GM12873 (cell line): ENCODE measurements around the gene NELL1.

Experiments
- TF ChIP-seq, protein P1 (sequence below): IDR thresholded peaks from 2 replicates; pipeline ENCODE4 v1.5.1; 2012; ENCODE audit warnings: low read depth, mild to moderate bottlenecking, moderate library complexity, low read length, control low read depth; ENCODE audit not compliant: insufficient read depth; ENCODE audit errors: missing control alignments

The NELL1 gene

GRCh38 chr11:21465203-21465602 is 795.8 kb downstream of the NELL1 start:
- TF ChIP-seq, protein P1, sequence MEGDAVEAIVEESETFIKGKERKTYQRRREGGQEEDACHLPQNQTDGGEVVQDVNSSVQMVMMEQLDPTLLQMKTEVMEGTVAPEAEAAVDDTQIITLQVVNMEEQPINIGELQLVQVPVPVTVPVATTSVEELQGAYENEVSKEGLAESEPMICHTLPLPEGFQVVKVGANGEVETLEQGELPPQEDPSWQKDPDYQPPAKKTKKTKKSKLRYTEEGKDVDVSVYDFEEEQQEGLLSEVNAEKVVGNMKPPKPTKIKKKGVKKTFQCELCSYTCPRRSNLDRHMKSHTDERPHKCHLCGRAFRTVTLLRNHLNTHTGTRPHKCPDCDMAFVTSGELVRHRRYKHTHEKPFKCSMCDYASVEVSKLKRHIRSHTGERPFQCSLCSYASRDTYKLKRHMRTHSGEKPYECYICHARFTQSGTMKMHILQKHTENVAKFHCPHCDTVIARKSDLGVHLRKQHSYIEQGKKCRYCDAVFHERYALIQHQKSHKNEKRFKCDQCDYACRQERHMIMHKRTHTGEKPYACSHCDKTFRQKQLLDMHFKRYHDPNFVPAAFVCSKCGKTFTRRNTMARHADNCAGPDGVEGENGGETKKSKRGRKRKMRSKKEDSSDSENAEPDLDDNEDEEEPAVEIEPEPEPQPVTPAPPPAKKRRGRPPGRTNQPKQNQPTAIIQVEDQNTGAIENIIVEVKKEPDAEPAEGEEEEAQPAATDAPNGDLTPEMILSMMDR = no peak

DNA sequence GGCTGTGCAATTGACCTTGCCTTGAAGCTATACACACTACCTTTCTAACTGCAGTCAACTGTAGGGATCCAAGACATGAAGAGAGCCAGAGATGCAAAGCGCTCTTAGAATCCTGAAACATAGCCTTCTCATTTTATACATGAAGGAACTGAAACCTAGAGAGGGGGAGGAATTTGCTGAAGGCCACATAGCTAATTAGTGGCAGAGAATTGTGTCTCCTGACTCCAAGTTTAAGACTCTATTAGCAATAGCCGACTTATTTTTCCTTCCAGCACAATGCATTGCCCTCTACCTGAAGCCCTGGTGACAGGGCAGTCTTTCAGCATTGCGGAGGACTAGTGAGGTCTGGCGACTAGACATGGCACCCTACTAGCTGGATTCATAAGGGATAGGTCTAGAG is 796.5 kb downstream of the NELL1 start:
- TF ChIP-seq, protein P1 = no peak

GRCh38 chr11:21470521-21470920 is 801.1 kb downstream of the NELL1 start:
- TF ChIP-seq, protein P1 = no peak

DNA sequence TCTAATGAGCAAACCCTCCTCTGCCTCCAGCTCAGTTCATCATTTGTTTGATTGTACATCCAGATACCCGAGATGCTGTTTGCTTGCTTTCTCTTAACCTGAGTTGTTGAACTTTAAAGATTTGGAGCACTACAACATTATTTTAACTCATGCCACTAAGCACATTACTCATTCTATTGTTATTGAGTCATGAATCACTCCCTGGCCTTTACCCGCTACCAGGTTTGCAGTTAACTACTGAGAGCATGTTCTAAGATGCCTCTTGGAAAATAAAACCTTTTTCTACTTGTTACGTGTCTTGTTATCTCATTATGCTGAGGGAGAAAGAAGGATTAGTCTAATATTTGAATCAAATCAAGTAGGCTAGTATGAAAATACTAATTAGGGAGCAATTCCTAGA is 802.9 kb downstream of the NELL1 start:
- TF ChIP-seq, protein P1 = no peak

GRCh38 chr11:21474529-21474928 is 805.1 kb downstream of the NELL1 start:
- TF ChIP-seq, protein P1 = no peak

DNA sequence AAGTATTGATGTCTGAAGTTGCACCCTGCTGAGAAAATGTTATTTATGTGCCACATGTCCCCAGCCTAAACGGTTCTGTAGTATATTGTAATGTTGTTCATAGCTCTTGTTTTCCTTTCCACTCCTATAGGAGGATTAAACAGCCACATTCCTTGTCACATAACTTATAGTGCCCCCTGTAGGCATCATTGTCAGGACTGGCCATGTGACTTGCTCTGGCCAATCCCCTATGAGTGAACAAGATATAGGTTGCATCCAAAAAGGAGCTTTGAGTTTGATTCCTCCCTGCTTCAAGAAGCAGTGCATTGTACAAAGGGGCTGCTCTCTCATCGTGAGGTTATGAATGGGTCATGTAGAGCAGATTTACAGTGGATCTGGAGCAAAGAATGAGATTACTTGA is 805.9 kb downstream of the NELL1 start:
- TF ChIP-seq, protein P1 = no peak

- TF ChIP-seq, protein P1 = no peak
Observed at GRCh38 chr11:21476588-21476987, 807.2 kb downstream of the NELL1 start.
